ENCODE data around the gene SNAI1.

SNAI1 gene

DNA sequence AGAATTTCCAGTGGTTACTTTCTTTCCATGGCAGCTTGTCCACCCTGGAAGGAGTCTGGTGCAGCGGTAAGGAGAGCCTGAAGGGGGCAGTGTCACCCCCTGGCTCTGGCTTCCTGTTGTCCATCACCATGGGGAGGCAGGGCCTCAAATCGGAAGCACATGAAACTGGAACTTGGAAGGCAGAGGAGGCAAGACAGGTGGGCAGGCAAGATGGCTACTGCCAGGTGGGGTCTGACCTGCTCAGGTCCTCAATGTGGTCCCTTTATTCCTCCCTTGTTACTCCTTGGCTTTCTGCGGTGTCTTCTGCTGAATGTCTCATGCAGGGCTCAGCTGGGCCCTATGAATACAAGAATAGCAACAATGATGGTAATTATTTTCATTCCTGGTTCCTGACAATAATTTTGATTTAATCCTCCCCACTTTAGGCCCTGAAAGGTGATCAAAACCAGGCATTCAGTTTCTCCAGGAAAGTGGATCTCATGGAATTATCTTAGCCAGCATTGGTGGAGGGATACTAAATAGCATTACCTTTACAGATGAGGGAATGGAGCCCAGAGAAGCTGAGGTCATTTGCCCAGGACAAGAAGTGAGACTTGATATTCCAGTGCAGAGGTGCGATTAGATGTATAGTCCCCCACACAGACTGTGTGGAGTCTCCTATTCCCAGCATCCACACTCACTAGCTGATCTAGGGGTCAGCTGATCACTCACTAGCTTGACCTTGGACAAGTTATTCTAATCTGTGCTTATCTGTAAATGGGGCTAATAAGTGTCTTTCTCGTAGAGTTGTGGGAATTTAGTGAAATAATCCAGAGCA, 17.6 kb upstream of the SNAI1 start:
- in situ Hi-C loops (cut with MboI; ENCODE audit: low sequenced_read_pairs, unreplicated experiment) = loop anchor here (10.0 to 25.0 kb wide), 2 partner anchors 200 to 497 kb away; no protein-coding TSS in a partner anchor
- peak; percentile 57 for DNase-seq (ENCODE audit: low spot score)

GRCh38 chr20:49965781-49966305, 16.9 kb upstream of the SNAI1 start:
- in situ Hi-C loops (cut with MboI; ENCODE audit: low sequenced_read_pairs, unreplicated experiment) = loop anchor here (10.0 to 25.0 kb wide), 2 partner anchors 199 to 496 kb away; no protein-coding TSS in a partner anchor
- TF ChIP-seq, protein P1, sequence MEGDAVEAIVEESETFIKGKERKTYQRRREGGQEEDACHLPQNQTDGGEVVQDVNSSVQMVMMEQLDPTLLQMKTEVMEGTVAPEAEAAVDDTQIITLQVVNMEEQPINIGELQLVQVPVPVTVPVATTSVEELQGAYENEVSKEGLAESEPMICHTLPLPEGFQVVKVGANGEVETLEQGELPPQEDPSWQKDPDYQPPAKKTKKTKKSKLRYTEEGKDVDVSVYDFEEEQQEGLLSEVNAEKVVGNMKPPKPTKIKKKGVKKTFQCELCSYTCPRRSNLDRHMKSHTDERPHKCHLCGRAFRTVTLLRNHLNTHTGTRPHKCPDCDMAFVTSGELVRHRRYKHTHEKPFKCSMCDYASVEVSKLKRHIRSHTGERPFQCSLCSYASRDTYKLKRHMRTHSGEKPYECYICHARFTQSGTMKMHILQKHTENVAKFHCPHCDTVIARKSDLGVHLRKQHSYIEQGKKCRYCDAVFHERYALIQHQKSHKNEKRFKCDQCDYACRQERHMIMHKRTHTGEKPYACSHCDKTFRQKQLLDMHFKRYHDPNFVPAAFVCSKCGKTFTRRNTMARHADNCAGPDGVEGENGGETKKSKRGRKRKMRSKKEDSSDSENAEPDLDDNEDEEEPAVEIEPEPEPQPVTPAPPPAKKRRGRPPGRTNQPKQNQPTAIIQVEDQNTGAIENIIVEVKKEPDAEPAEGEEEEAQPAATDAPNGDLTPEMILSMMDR (IDR thresholded peaks at IDR 0.05; ENCODE audit: borderline replicate concordance, control extremely low read depth, extremely low read depth, insufficient read depth, missing control alignments) = no peak
- no peak for DNase-seq (ENCODE audit: low spot score)

More for the DNA sequence above, 17.6 kb upstream of the SNAI1 start:
- TF ChIP-seq, protein P1 (IDR thresholded peaks at IDR 0.05; ENCODE audit: borderline replicate concordance, control extremely low read depth, extremely low read depth, insufficient read depth, missing control alignments) = peak; percentile 53

GRCh38 chr20:49966861-49967260, 15.9 kb upstream of the SNAI1 start:
- in situ Hi-C loops (cut with MboI; ENCODE audit: low sequenced_read_pairs, unreplicated experiment) = loop anchor here (10.0 to 25.0 kb wide), 2 partner anchors 198 to 495 kb away; no protein-coding TSS in a partner anchor
- TF ChIP-seq, protein P1 (IDR thresholded peaks at IDR 0.05; ENCODE audit: borderline replicate concordance, control extremely low read depth, extremely low read depth, insufficient read depth, missing control alignments) = no peak
- DNase-seq (ENCODE audit: low spot score) = no peak

GRCh38 chr20:49969234-49969633, 13.5 kb upstream of the SNAI1 start:
- in situ Hi-C loops (cut with MboI; ENCODE audit: low sequenced_read_pairs, unreplicated experiment) = loop anchor here (10.0 to 25.0 kb wide), 2 partner anchors 196 to 493 kb away; no protein-coding TSS in a partner anchor
- DNase-seq (ENCODE audit: low spot score) = no peak
- TF ChIP-seq, protein P1 (IDR thresholded peaks at IDR 0.05; ENCODE audit: borderline replicate concordance, control extremely low read depth, extremely low read depth, insufficient read depth, missing control alignments) = no peak

DNA sequence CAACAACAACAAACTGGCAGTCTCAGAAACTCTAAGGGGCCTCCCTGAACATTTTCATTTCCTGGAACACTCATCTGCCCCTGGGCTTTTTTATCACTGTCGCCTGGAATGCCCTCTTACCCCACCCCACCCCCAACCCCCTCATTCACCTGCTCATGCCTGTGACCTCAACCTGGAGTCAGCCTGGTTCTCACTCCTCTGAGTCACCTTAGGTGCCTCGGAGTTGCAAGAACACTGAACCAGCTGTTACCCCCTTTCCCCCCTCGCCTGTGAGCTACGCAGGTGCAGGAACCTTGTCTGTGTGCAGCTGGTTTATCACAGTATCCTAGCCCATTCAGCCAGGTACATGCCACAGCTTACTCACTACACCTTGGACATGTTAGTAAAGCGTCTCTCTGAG, 12.8 kb upstream of the SNAI1 start:
- TF ChIP-seq, protein P1 (IDR thresholded peaks at IDR 0.05; ENCODE audit: borderline replicate concordance, control extremely low read depth, extremely low read depth, insufficient read depth, missing control alignments) = no peak
- in situ Hi-C loops (cut with MboI; ENCODE audit: low sequenced_read_pairs, unreplicated experiment) = loop anchor here (10.0 to 25.0 kb wide), 3 partner anchors 105 to 492 kb away; no protein-coding TSS in a partner anchor

DNA sequence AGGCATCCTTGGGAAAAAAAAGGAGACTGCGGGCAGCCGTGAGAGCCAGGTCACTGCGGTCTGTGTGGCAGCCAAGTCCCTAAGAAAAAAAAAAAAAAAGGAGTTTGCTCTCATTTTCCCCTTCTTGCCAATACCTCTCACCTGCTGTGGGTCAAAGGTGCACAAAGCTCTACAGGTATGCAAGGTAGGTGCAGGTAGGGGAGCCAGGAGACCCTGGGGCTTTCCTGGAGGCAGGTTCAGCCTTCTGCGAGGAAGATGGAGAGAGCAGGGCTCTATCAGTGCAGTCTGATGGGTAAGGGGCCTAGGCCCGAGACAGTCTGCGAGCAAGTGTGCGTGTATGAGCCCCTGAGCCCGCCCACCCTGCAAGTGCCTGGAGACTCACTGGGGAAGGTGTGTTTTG, 12.3 kb upstream of the SNAI1 start:
- DNase-seq (ENCODE audit: low spot score) = no peak
- in situ Hi-C loops (cut with MboI; ENCODE audit: low sequenced_read_pairs, unreplicated experiment) = loop anchor here (10.0 to 25.0 kb wide), 2 partner anchors 104 to 492 kb away; no protein-coding TSS in a partner anchor
- TF ChIP-seq, protein P1 (IDR thresholded peaks at IDR 0.05; ENCODE audit: borderline replicate concordance, control extremely low read depth, extremely low read depth, insufficient read depth, missing control alignments) = no peak

More for the DNA sequence above, 12.8 kb upstream of the SNAI1 start:
- DNase-seq (ENCODE audit: low spot score) = no peak

All from GM13976 (cell line).